Effector memory CD4-positive, alpha-beta T cell (primary cell): Measurements from ENCODE around the gene RNF150.
"Not testable (repeated sequence)": the region's sequence is repeated elsewhere in the genome, so short reads cannot be mapped to it uniquely, and the experiment has no call there.

Experiments used
- DNase-seq, 3 donors: peaks; one replicate each; pipeline ENCODE4 v3.0.0-alpha.2; 2020
- H3K27ac ChIP-seq: 2 replicates; pipeline ENCODE4 v1.7.0; 2013; ENCODE audit warnings: mild to moderate bottlenecking, low read length, moderate library complexity; ENCODE audit not compliant: insufficient read depth, poor library complexity, severe bottlenecking
- H3K27me3 ChIP-seq: replicated peaks from 2 replicates; pipeline ENCODE4 v1.7.0; 2013; ENCODE audit warnings: mild to moderate bottlenecking, low read length; ENCODE audit not compliant: insufficient read depth, control insufficient read depth, poor library complexity, severe bottlenecking
- H3K36me3 ChIP-seq: 2 replicates; pipeline ENCODE4 v1.7.0; 2013; ENCODE audit warnings: mild to moderate bottlenecking, low read length, moderate library complexity; ENCODE audit not compliant: control insufficient read depth, insufficient read depth
- H3K4me1 ChIP-seq: 2 replicates; pipeline ENCODE4 v1.7.0; 2013; ENCODE audit warnings: low read length, mild to moderate bottlenecking; ENCODE audit not compliant: control insufficient read depth, insufficient read depth, poor library complexity, severe bottlenecking
- H3K4me3 ChIP-seq: 2 replicates; pipeline ENCODE4 v1.7.0; 2013; ENCODE audit warnings: low read length, low read depth, mild to moderate bottlenecking; ENCODE audit not compliant: insufficient read depth, poor library complexity, severe bottlenecking
- H3K9me3 ChIP-seq: 2 replicates; pipeline ENCODE4 v1.7.0; 2013; ENCODE audit warnings: mild to moderate bottlenecking, low read length, moderate library complexity; ENCODE audit not compliant: control insufficient read depth

Gene RNF150

GRCh38 chr4:141057582-141057981 lies 75.7 kb downstream of the RNF150 start:
- no peaks in the 10 kb centered on the region for H3K27me3 ChIP-seq
- H3K27ac ChIP-seq: no peak overlapping the region
- no peak for DNase-seq
- H3K9me3 ChIP-seq: no peaks in the 10 kb centered on the region
- no peaks in the 10 kb centered on the region for H3K36me3 ChIP-seq
- no peaks in the 10 kb centered on the region for H3K4me1 ChIP-seq
- H3K4me3 ChIP-seq: no peak overlapping the region

DNA sequence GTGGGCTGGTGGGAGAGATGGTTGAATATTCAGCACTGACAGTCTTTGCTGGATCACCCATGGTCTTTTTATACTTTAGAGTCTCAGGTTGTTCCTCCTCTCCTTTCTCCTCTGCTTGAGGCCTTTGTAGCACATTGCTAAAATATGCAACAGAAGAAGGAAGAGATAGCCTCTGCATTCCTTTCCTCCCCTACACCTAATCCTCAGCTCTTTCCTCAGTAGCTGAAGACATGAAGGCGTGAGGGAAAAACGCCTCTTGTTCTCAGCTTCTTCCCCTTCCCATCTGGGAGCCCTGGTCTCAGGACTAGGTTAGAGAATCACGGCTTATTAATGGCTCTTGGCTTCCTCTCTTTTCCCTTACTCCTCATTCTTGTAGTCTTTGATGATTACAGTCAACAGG lies 76.8 kb downstream of the RNF150 start:
- no peaks in the 10 kb centered on the region for H3K4me1 ChIP-seq
- no peak for DNase-seq
- H3K9me3 ChIP-seq: no peaks in the 10 kb centered on the region
- no peak overlapping the region for H3K4me3 ChIP-seq
- no peaks in the 10 kb centered on the region for H3K27me3 ChIP-seq
- H3K36me3 ChIP-seq: no peaks in the 10 kb centered on the region
- H3K27ac ChIP-seq: no peak overlapping the region

DNA sequence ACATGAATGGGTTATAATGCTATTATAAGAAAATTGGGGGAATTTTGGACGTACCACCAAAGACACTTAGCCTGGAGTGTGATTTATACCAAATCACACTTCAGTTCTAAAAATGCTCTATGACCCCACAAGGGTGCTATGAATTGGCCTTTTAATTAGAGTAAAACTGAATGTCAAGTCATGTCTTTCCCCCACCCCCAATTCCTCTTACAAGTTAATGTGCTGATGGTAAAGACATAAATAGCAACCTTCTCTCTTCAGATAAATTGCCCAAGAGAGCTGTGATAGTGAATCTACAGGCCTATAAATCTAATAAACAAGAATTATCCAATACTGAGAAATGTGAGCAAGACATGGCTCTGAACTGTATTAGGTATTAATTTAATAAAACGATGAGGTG lies 78.8 kb downstream of the RNF150 start:
- Histone ChIP-seq H3K9me3 (no peaks in the 10 kb centered on the region), H3K27me3 (no peaks in the 10 kb centered on the region), H3K4me1 (no peaks in the 10 kb centered on the region), H3K4me3 (no peak overlapping the region), H3K27ac (no peak overlapping the region), H3K36me3 (no peaks in the 10 kb centered on the region)
- DNase-seq: no peak

GRCh38 chr4:141050999-141051398 lies 82.3 kb downstream of the RNF150 start:
- not testable (repeated sequence) for H3K9me3 ChIP-seq, H3K27me3 ChIP-seq, H3K4me1 ChIP-seq, DNase-seq, H3K27ac ChIP-seq, H3K36me3 ChIP-seq, H3K4me3 ChIP-seq

DNA sequence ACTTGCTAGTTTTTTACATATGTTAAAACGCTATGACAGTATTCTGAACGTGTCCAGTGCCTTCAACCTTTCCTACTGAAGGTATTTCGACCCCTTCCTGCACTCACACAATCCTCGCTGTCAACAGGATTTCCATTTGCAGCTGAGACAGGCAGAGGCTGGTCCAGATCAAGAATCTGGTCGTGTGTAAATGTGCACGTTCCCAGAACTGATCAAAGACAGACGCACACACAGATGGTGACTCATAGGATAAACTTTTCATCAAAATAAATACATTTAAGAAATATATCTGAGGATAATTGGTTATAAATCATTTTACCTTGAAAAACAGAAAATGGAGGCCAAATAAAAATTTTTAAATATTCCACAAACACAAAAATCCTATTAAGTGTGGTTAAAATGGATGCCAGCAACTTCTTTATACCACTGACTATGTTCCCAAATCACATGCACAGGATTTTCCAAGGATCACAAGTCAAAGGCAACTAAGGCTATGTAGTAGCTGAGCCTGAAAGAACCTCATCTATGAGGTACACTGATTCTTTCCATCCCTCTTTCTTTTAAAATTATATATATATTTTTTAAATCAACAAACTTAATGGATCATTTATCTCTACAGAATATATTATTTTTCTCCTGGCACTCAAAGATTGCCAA lies 85.9 kb downstream of the RNF150 start:
- H3K27ac ChIP-seq: no peak overlapping the region
- no peaks in the 10 kb centered on the region for H3K27me3 ChIP-seq
- H3K4me3 ChIP-seq: no peak overlapping the region
- H3K9me3 ChIP-seq: no peaks in the 10 kb centered on the region
- no peak for DNase-seq
- no peaks in the 10 kb centered on the region for H3K36me3 ChIP-seq
- H3K4me1 ChIP-seq: no peaks in the 10 kb centered on the region

DNA sequence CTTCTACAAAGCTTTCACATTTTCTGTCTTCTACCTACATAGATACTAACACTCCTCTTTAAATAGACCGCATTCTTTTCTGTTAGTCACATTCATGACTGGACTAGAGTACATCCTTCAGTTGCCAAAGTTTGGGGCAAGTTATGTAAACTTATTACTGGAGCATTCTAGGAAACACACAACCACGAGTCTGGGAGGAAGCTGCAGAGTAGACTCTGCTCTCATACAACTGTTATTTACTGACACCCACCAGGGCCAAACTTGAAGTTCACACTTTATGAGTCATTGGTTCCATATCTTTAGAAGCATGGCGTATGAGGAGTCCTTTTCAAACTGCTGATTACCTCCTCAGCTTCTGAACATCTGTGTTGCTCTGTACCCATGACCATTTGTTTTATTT lies 87.0 kb downstream of the RNF150 start:
- H3K27me3 ChIP-seq: no peaks in the 10 kb centered on the region
- DNase-seq: no peak
- H3K27ac ChIP-seq: no peak overlapping the region
- no peak overlapping the region for H3K4me3 ChIP-seq
- H3K4me1 ChIP-seq: no peaks in the 10 kb centered on the region
- no peaks in the 10 kb centered on the region for H3K9me3 ChIP-seq
- H3K36me3 ChIP-seq: no peaks in the 10 kb centered on the region

DNA sequence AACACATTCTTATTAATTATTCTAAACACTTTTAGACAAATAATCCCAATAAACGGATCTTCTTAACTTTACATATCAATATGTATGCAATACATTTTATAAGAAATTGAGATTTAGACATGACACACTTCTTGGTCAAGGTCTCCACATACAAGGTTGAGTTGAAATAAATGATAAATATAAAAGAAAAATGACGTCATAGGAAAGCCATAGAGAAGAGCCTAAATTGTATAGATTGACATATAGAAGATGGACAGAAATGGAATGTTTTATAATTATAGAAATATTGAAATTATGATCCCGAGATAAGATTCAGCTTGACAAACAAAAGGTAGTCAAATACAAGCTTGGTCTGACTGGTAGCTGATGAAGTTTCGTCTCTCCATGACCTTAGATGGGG lies 87.4 kb downstream of the RNF150 start:
- DNase-seq: no peak
- no peak overlapping the region for H3K27ac ChIP-seq
- H3K4me3 ChIP-seq: no peak overlapping the region
- H3K27me3 ChIP-seq: no peaks in the 10 kb centered on the region
- no peaks in the 10 kb centered on the region for H3K9me3 ChIP-seq
- H3K36me3 ChIP-seq: no peaks in the 10 kb centered on the region
- no peaks in the 10 kb centered on the region for H3K4me1 ChIP-seq

GRCh38 chr4:141041021-141041476 lies 92.2 kb downstream of the RNF150 start:
- no peaks in the 10 kb centered on the region for H3K36me3 ChIP-seq
- no peak overlapping the region for H3K4me3 ChIP-seq
- no peak for DNase-seq
- H3K4me1 ChIP-seq: no peaks in the 10 kb centered on the region
- H3K9me3 ChIP-seq: no peaks in the 10 kb centered on the region
- no peaks in the 10 kb centered on the region for H3K27me3 ChIP-seq
- no peak overlapping the region for H3K27ac ChIP-seq

DNA sequence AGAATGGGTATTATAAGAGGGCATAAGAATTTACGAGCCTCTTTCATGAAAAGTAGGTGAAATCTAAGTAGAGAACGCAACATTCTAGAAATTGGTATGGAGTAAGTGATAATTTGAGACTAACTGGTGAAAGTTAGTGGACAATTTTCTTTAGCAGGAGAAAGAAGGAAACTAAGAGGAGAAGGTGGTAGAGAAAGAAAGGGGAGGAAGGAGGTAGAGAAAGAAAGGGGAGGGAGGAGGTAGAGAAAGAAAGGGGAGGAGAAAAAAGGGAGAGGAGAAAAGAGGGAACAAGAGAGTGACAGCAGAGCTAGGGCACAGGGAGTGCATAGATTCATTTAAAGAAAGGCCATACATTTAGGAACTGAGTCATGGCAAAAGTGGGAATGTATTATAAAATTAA lies 94.1 kb downstream of the RNF150 start:
- Histone ChIP-seq H3K4me3 (no peak overlapping the region), H3K27ac (no peak overlapping the region), H3K27me3 (no peaks in the 10 kb centered on the region), H3K9me3 (no peaks in the 10 kb centered on the region), H3K36me3 (no peaks in the 10 kb centered on the region), H3K4me1 (no peaks in the 10 kb centered on the region)
- no peak for DNase-seq

DNA sequence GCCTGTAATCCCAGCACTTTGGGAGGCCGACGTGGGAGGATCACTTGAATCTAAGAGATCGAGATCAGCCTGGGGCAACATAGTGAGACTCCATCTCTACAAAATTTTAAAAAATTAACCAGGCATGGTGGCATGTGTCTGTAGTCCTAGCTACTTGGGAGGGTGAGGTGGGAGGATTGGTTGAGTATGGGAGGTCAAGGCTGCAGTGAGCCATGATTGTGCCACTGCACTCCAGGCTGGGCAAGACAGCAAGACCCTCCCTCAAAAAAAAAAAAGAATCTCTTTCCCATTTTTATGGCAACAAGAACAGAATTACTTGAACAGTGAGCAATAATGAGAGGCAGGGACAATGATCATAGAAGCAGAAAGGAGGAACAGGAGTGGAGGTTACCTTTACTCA lies 94.8 kb downstream of the RNF150 start:
- no peaks in the 10 kb centered on the region for H3K27me3 ChIP-seq
- H3K4me3 ChIP-seq: no peak overlapping the region
- no peaks in the 10 kb centered on the region for H3K4me1 ChIP-seq
- no peak for DNase-seq
- H3K9me3 ChIP-seq: no peaks in the 10 kb centered on the region
- H3K27ac ChIP-seq: no peak overlapping the region
- no peaks in the 10 kb centered on the region for H3K36me3 ChIP-seq
